A549 (cell line): ENCODE results near the gene LPIN3.

Experiments
- CTCF ChIP-seq: fragments of >200 bp; sonication (Bioruptor Twin); formaldehyde crosslinking; IDR thresholded peaks from 3 replicates; pipeline ENCODE4 v1.5.1; 2016
- EHMT2 ChIP-seq: fragments of 200-600 bp; sonication (generic); IDR thresholded peaks from 2 replicates; pipeline ENCODE4 v1.6.1; 2016; ENCODE audit warnings: antibody characterized with exemption, low read depth, mild to moderate bottlenecking, moderate library complexity
- POLR2A ChIP-seq: IDR thresholded peaks from 2 replicates; pipeline ENCODE4 v1.6.1; 2012; ENCODE audit warnings: mild to moderate bottlenecking, low read length

DNA sequence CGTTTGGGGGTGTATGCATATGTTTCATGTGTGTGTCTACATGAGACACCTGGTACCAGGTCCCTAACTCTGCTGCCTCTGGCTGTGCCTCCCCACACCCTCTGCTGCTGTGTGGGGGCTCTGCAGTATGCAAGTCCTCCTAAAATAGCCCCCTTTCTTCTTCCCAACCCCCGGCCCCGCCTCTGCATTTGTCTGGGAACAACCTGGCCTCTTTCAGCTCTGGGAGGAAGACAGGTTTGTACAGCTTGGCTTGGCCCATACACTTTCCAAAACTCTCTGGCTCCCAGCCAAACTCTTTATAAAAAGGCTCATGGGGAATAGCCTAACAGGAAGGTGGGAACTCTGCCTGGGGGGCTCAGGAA, 53.1 kb downstream of the LPIN3 start:
- TF ChIP-seq CTCF (no peak), POLR2A (no peak), EHMT2 (no peak)
